Effector memory CD4-positive, alpha-beta T cell (primary cell): Measurements from ENCODE around the gene XPO6.
"Not testable (repeated sequence)": the region's sequence is repeated elsewhere in the genome, so short reads cannot be mapped to it uniquely, and the experiment has no call there.

Experiments used
- DNase-seq, 3 donors: peaks; one replicate each; pipeline ENCODE4 v3.0.0-alpha.2; 2020
- H3K27ac ChIP-seq: 2 replicates; pipeline ENCODE4 v1.7.0; 2013; ENCODE audit warnings: mild to moderate bottlenecking, low read length, moderate library complexity; ENCODE audit not compliant: insufficient read depth, poor library complexity, severe bottlenecking
- H3K27me3 ChIP-seq: replicated peaks from 2 replicates; pipeline ENCODE4 v1.7.0; 2013; ENCODE audit warnings: mild to moderate bottlenecking, low read length; ENCODE audit not compliant: insufficient read depth, control insufficient read depth, poor library complexity, severe bottlenecking
- H3K36me3 ChIP-seq: 2 replicates; pipeline ENCODE4 v1.7.0; 2013; ENCODE audit warnings: mild to moderate bottlenecking, low read length, moderate library complexity; ENCODE audit not compliant: control insufficient read depth, insufficient read depth
- H3K4me1 ChIP-seq: 2 replicates; pipeline ENCODE4 v1.7.0; 2013; ENCODE audit warnings: low read length, mild to moderate bottlenecking; ENCODE audit not compliant: control insufficient read depth, insufficient read depth, poor library complexity, severe bottlenecking
- H3K4me3 ChIP-seq: 2 replicates; pipeline ENCODE4 v1.7.0; 2013; ENCODE audit warnings: low read length, low read depth, mild to moderate bottlenecking; ENCODE audit not compliant: insufficient read depth, poor library complexity, severe bottlenecking
- H3K9me3 ChIP-seq: 2 replicates; pipeline ENCODE4 v1.7.0; 2013; ENCODE audit warnings: mild to moderate bottlenecking, low read length, moderate library complexity; ENCODE audit not compliant: control insufficient read depth
- total RNA-seq, 3 donors: gene quantifications; one replicate each; lab custom pipeline; 2026; lab: John Stamatoyannopoulos, UW

The XPO6 gene
- total RNA-seq: 286 to 338 (median 333) reads per million in 3 donors

- H3K27ac ChIP-seq: peak within 1 kb of the TSS; percentile 84
- DNase-seq: peak; percentile 93 to 99 (median 97)
- H3K4me3 ChIP-seq: peak within 1 kb of the TSS; percentile 64
- peaks cover 17% of the 10 kb centered on the region for H3K4me1 ChIP-seq
- no peaks in the 10 kb centered on the region for H3K9me3 ChIP-seq
- H3K27me3 ChIP-seq: no peaks in the 10 kb centered on the region
- H3K36me3 ChIP-seq: peaks cover 8% of the 10 kb centered on the region
Observed at GRCh38 chr16:28211758-28212531, at the start of gene XPO6. Gene XPO6 (minus strand): TSS chr16:28211965. CDS start chr16:28211368, 597 bp downstream.

GRCh38 chr16:28260193-28260592, 48.4 kb upstream of the XPO6 start:
- Histone ChIP-seq H3K9me3 (no peaks in the 10 kb centered on the region), H3K27me3 (no peaks in the 10 kb centered on the region), H3K36me3 (no peaks in the 10 kb centered on the region), H3K27ac (no peak overlapping the region), H3K4me1 (peaks cover 3% of the 10 kb centered on the region), H3K4me3 (no peak overlapping the region)
- DNase-seq: no peak

- no peak overlapping the region for H3K27ac ChIP-seq
- H3K27me3 ChIP-seq: no peaks in the 10 kb centered on the region
- no peak overlapping the region for H3K4me3 ChIP-seq
- no peaks in the 10 kb centered on the region for H3K9me3 ChIP-seq
- DNase-seq: no peak
- H3K36me3 ChIP-seq: no peaks in the 10 kb centered on the region
- peaks cover 3% of the 10 kb centered on the region for H3K4me1 ChIP-seq
Observed at GRCh38 chr16:28259781-28260150, 48.0 kb upstream of the XPO6 start.

- Histone ChIP-seq H3K4me1 (peaks cover 3% of the 10 kb centered on the region), H3K4me3 (no peak overlapping the region), H3K27me3 (no peaks in the 10 kb centered on the region), H3K27ac (no peak overlapping the region), H3K36me3 (no peaks in the 10 kb centered on the region), H3K9me3 (no peaks in the 10 kb centered on the region)
- no peak for DNase-seq
Observed at GRCh38 chr16:28259091-28259780, 47.5 kb upstream of the XPO6 start.

- Histone ChIP-seq H3K27me3 (no peaks in the 10 kb centered on the region), H3K27ac (no peak overlapping the region), H3K36me3 (no peaks in the 10 kb centered on the region), H3K4me3 (no peak overlapping the region), H3K9me3 (no peaks in the 10 kb centered on the region), H3K4me1 (peaks cover 3% of the 10 kb centered on the region)
- DNase-seq: no peak
Observed at GRCh38 chr16:28258567-28258966, 46.8 kb upstream of the XPO6 start.

- Histone ChIP-seq H3K4me3 (no peak overlapping the region), H3K27ac (no peak overlapping the region), H3K36me3 (no peaks in the 10 kb centered on the region), H3K9me3 (no peaks in the 10 kb centered on the region), H3K4me1 (peaks cover 3% of the 10 kb centered on the region), H3K27me3 (no peaks in the 10 kb centered on the region)
- no peak for DNase-seq
Observed at GRCh38 chr16:28257256-28257655, 45.5 kb upstream of the XPO6 start.

- H3K9me3 ChIP-seq: no peaks in the 10 kb centered on the region
- H3K27me3 ChIP-seq: no peaks in the 10 kb centered on the region
- DNase-seq: no peak
- no peaks in the 10 kb centered on the region for H3K36me3 ChIP-seq
- peaks cover 3% of the 10 kb centered on the region for H3K4me1 ChIP-seq
- no peak overlapping the region for H3K27ac ChIP-seq
- H3K4me3 ChIP-seq: no peak overlapping the region
Observed at GRCh38 chr16:28255838-28256237, 44.1 kb upstream of the XPO6 start.

- Histone ChIP-seq H3K9me3 (no peaks in the 10 kb centered on the region), H3K4me1 (peaks cover 2% of the 10 kb centered on the region)
Observed at GRCh38 chr16:28254158-28254557, 42.4 kb upstream of the XPO6 start.

GRCh38 chr16:28250999-28251398, 39.2 kb upstream of the XPO6 start:
- H3K27ac ChIP-seq: no peak overlapping the region

More at GRCh38 chr16:28254158-28254557, 42.4 kb upstream of the XPO6 start:
- Histone ChIP-seq H3K36me3 (no peaks in the 10 kb centered on the region), H3K27ac (no peak overlapping the region), H3K27me3 (no peaks in the 10 kb centered on the region), H3K4me3 (no peak overlapping the region)
- DNase-seq: no peak

GRCh38 chr16:28249483-28249882, 37.7 kb upstream of the XPO6 start:
- not testable (repeated sequence) for H3K4me3 ChIP-seq, H3K27ac ChIP-seq, H3K4me1 ChIP-seq, H3K36me3 ChIP-seq, H3K27me3 ChIP-seq, H3K9me3 ChIP-seq, DNase-seq

More at GRCh38 chr16:28250999-28251398, 39.2 kb upstream of the XPO6 start:
- Histone ChIP-seq H3K4me1 (no peaks in the 10 kb centered on the region), H3K27me3 (no peaks in the 10 kb centered on the region), H3K36me3 (no peaks in the 10 kb centered on the region), H3K4me3 (no peak overlapping the region), H3K9me3 (no peaks in the 10 kb centered on the region)
- DNase-seq: no peak
